LHCN-M2 (cell line): ENCODE data around the gene MMP28. TPM values are rescaled to one million over a fixed set of nuclear protein-coding genes. Genes with fewer than 3 reads are reported as not detected.
A peak's percentile ranks its signal among the peaks of the same experiment; 100 is the strongest.

Source experiments
- DNase-seq: peaks from one replicate; pipeline ENCODE4 v3.0.0-alpha.2; 2012; ENCODE audit warnings: low read depth
- total RNA-seq: library from RNA; depleted of rRNA; stranded (reverse); fragments of >200 nt; gene quantifications from 2 replicates; pipeline ENCODE4 v1.2.3, GENCODE V29; 2014

Gene MMP28
- total RNA-seq, 1 experiment from 2014 or later = not detected

GRCh38 chr17:35745246-35745645 lies 50.2 kb downstream of the MMP28 start:
- no peak for DNase-seq

GRCh38 chr17:35744830-35745229 lies 50.6 kb downstream of the MMP28 start:
- DNase-seq = no peak

DNA sequence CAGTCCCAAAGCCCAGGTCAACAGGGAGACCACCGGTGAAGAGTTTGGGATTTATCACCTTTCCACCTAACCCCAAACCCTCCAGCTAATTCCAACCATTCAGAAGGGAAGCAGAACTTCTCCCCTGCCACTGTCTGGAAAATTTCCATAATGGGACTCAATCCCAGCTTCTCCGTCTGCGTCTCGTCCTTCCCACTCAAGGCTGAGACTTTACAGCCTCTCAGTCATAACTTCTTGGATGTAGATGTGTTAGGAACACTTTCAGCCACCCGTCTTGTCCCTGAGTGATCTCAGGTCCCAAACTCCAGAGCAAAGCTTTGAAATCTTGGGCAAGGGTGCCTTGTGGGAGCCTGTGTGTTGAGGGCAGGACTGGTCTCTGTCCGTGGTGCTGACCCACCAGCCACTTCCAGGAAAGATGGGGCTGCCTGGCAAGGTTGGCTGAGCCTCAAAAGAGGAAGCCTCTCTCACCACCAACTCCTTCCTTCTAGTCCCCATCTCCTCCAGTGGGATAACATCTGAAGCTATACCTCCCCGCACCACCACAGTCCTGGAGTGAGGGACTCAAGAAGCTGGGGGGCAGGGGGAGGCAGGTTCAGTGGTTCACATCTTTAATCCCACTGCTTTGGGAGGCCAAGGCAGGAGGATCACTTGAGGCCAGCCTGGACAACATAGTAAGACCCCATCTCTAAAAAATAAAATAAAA lies 51.7 kb downstream of the MMP28 start:
- DNase-seq = peak; percentile 38

GRCh38 chr17:35742896-35743477 lies 52.5 kb downstream of the MMP28 start:
- DNase-seq = no peak

DNA sequence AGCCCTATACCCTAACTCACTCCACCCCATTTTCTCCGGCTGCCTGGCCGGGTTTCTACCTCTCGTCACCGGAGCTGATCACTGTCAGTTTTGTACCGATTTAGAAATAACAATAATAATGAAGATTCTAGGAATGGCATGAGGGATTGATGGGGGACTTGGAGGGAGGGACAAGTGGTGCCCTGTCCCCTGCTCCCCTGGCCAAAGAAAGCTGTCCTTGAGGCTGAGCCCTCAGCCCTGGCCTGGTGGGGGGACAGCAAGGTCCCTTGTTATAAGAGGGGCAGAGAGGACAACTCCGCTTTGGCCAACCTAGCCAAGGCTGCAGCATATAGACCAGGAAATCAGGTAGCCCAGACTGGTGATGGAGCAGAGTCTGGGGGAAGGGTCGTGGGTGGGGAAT lies 52.9 kb downstream of the MMP28 start:
- no peak for DNase-seq

- DNase-seq = no peak
Measured at GRCh38 chr17:35740997-35741931, 54.2 kb downstream of the MMP28 start.

GRCh38 chr17:35740216-35740615 lies 55.2 kb downstream of the MMP28 start:
- no peak for DNase-seq

GRCh38 chr17:35738519-35739133 lies 56.8 kb downstream of the MMP28 start:
- no peak for DNase-seq

DNA sequence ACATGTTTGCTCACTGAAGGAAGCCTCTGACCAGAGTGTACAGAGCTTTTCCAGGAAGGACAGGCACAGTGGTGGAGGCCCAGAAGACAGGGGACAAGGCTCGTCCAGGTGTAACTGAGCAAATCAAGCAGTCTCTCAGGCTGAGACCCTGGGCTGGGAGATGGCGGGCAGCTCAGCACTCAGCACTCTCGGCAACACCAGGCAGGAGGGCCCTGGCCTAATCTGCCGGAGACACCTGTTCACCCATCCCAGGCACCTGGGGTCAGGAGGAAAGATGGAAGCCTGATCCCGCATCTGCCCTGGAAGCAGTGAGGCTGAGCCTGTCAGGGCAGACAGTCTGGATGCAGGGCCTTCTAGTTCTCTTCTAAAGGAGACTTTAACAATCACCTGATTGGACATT lies 59.2 kb downstream of the MMP28 start:
- DNase-seq = no peak

GRCh38 chr17:35735036-35735805 lies 60.2 kb downstream of the MMP28 start:
- no peak for DNase-seq

DNA sequence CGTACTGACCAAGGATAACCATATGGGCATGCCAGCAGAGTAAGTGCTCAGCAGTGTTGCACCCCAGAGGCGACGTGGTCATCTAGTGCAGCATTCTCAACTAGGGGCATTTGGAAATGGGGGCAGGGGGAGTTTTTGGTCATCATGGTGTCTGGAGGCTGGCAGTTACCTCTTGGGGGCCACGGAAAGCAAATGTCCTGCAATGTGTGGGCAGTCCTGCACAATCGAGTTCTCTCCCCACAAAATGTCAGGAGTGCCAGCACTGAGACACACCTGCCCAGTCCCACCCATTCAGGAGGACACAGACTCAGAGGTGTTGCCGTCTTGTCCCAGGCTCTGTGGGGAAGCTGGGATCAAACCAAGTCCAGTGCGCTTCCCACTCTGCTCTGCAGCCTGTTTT lies 61.0 kb downstream of the MMP28 start:
- no peak for DNase-seq

DNA sequence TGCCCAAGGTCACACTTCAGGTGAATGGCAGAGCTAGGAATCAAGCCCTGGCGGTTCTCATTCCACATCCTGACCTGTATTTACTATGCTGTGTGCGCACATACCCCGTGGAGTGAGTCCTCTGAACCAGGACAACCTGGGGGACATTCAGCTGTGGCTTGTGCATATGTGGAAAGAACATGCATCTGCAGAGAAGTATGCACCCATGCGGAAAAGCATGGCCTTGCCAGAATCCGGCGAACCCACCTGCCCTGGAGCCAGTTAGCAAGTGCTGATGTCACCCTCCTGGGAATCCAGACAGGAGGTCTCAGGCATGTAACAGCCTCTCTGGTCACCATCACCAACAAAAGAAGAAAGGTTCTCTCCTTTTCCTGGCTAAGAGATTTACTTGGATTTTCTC lies 62.1 kb downstream of the MMP28 start:
- DNase-seq = no peak

GRCh38 chr17:35732806-35733136 lies 62.7 kb downstream of the MMP28 start:
- no peak for DNase-seq

- DNase-seq = no peak
Measured at GRCh38 chr17:35731917-35732805, 63.3 kb downstream of the MMP28 start.

GRCh38 chr17:35731239-35731916 lies 64.1 kb downstream of the MMP28 start, which contains the start of gene RASL10B:
Gene RASL10B (plus strand): TSS chr17:35731639. CDS start chr17:35735185, 3,546 bp downstream.
- peak; percentile 19 for DNase-seq

DNA sequence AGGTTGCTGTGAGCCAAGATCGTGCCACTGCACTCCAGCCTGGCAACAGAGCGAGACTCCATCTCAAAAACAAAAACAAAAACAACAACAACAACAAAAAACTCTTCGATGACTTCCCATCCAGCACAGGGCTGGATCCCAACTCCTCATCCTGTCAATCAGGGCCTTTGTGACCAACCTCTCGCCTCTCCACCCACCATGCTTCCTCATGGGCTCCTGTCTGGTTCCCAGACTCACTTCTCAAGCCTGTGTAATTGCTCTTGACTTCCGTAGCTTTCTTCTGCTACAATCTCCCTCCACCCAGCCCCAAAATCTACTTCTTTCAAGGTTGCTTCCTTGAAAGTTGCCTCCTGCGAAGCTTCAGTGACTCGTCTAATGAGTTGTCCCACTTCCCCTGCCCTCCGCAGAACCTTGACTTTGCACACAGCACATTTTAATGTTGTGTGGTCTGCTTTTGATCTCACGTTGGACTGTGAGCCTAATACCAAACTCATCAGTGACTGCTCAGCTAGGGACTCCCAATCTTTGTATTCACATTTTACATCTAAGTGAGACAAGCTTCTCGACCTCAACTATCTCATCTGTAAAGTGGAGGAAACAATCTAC lies 64.9 kb downstream of the MMP28 start:
- DNase-seq = no peak

GRCh38 chr17:35729405-35729833 lies 66.0 kb downstream of the MMP28 start:
- no peak for DNase-seq

GRCh38 chr17:35728551-35728950 lies 66.9 kb downstream of the MMP28 start:
- DNase-seq = no peak

DNA sequence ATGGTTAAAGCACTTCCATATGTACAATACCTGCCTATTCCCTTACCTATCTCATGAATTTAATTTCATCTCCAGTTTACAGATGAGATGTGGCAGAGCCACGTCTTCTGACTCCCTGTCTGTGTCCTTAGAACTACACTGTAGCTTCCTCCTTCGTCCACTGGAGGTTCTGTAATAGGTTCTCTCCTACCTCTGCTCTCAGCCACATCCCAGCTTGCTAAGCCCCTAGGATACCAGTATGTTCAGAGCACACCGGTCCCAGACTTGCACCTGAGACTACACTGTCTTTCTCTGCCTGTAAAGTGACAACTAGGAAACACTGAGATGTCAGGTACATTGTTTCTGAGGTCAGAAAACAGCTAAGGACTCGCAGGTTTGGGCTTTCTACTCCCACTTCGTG lies 67.8 kb downstream of the MMP28 start:
- no peak for DNase-seq
